Endometrial microvascular endothelial cells (primary cell): ENCODE data around the gene UBN1. TPM values are rescaled to one million over a fixed set of nuclear protein-coding genes. Genes with fewer than 3 reads are reported as not detected.

Experiments used
- in situ Hi-C: cut with HindIII; loops from 2 replicates; pipeline ENCODE4 v1.10.0; 2017; ENCODE audit warnings: low sequenced_read_pairs, low pct_unique_long_range_greater_than_20kb; ENCODE audit errors: inconsistent ontology term
- total RNA-seq: library from RNA; depleted of rRNA; stranded (reverse); fragments of >200 nt; gene quantifications from one replicate; pipeline ENCODE4 v1.2.3, GENCODE V29; 2015; ENCODE audit errors: inconsistent ontology term

The UBN1 gene
- total RNA-seq, 1 donor from 2014 or later: 28.2 TPM

DNA sequence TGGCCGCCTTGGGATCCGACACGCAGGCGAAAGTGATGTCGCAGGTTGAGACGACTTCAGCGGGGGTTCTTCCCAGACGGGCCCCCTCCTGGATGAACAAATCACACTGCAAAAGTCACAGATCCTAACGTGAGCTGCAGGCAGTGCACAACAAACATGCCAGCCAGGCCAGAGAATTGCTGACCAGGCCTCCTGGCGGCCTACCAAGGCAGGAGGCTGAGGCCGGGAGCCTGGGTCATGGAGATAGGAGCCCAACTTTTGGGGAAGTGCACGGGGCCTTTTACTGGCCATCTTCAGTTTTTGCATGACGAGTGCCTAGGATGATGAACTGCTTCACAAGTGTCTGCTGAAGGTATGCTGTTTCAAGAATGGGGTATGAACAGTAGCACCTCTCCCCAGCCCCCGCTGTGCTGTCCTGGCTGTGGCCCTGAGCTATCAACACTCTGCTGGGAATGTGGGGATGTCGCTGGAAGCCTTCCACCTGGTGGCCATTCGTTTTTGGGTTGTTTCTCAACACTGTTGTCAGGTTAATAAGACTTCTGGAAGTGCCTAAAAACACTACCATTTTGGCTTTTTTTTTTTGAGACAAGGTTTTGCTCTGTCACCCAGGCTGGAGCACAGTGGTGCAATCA, 32.6 kb upstream of the UBN1 start:
- in situ Hi-C loops: no loop called here

DNA sequence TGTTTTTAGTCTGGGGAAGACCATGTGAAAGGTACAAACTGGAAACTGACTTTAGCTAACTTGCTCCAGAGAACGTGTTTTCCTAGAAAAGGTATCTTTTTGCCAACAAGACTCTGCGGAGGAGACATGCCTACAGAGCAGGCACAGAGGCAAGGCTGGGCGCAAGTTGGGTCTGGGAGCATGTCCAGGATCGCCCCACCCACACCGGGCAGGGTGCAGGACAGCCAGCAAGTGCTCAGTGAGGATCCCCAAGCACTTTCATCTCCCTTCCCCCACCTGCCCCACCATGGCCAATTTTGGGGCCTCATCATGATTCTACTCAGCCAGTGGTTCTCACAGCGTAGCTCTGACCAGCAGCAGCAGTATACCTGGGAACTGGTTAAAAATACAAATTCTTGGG, 26.6 kb upstream of the UBN1 start:
- in situ Hi-C loops: no loop called here

DNA sequence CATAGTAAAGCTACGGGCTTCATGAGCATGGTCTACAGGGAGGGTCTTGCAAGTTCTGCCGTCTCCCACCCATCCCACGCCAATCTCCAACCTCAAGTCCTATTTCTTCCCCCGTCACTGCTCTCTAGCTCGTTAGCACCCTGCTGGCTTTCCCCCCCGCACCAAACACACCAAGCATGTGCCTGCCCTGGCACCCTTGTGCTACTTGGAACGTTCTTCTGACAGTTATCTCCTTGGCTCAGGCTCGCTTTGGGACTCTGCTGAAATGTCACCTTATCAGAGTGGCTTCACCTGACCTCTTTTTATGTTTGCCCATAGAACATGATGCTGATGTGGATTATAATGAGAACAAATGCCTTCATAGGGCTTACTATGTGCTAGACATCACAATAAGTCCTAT, 22.1 kb upstream of the UBN1 start:
- in situ Hi-C loops: no loop called here

DNA sequence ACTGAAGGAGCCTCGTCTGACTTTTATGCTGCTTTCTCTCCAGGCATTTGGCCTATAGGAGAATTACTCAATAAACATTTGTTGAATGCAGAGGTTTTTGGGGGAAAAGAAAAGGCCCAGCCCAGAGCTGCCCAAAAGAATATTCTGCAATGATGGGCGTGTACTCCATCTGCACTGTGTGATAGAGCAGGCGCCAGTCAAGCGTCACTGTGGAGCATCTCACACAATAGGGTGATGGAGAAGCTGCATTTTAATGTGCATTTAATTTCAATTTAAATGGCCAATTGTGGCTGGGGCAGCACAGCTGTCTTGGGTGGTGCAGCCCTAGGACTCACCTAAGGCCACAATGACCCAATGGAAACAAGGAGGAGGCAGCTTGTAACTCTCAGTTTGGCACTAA, 20.8 kb upstream of the UBN1 start:
- in situ Hi-C loops: no loop called here

DNA sequence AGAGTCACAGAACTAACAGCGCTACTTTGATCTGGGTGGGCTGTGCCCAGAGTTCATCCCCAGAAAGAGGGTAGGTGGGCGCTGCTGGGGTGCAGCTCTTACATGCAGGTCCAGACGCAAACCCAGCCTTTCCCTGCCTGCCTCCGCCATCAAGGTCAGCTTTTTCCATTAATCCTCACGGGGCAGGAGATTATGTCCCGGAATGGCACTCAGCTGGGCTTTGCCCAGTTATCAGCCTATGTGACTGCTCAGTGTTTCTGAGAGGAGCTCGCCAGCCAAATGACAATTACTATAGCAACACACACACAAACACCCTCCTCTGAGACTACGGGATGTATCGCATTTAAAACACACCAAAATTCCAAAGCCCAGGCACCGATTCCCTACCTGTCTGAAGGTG, 20.3 kb upstream of the UBN1 start:
- in situ Hi-C loops: no loop called here

DNA sequence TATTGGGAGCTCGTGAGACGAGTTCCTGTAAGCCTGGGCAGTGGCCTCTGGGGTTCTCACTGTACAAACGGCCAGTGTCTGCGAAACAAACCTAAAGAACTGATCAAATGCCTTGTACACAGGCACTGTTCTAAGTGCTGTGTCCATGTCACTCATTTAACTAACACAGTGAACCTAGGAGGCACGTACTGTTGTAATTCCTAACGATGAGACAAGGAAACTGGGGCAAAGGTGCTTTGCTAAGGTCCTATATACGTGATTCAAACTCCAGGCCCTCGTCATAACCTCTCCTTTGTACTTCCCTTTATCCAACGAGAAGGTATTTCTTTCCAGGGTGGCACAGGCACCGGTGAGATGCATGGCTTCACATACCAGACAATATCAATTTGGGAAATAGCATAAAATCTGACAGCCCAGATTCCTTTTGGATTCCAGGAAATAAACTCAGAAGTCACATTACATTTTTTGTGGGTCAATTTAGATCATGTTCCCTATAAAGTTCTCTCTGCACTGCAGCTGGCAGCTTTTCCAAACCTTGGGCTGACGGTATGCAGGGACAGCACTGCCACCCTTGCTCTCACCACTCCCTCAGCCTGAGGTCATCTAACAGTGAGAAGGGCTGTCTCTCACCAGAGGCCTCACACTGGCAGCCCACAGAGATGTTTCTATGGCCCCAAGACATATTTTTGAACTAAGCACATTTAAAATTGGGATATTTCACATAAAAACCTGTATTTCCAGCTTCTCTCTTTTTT, 18.5 kb upstream of the UBN1 start:
- in situ Hi-C loops: no loop called here

DNA sequence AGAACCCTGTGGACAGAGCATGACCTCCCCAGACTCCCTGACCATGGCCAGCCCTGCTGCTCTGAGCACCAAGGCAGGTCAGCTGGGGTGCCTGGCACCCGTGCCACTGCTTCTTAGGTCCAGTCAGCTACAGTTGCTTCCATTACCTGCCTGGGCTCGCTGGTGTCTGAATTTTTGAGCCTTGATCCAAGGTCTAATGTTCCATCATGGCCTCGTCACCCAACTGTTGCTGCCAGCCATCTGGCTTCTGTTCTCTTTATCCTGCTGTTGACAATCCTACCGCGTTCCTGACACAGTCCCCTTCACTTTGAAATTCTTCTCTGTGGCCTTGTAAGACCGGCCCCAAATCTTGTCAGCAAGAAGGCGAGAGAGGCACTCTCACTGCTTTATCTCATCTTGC, 16.9 kb upstream of the UBN1 start:
- in situ Hi-C loops: no loop called here

DNA sequence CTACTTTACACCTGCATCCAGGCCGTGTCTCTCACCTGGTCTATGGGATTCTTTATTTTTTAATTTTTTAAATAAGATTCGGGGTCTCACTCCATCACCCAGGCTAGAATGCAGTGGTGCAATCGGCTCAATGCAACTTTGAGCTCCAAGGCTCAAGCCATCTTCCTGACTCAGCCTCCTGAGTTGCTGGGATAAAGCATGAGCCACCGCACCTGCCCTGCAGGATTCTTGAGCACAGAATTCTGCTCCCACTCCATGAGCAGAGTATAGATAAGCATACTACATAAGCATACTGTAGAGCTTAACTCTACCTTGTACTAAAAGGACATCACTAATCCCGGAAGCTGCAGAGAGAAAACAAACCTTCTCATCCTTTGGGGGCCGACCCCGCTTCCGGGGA, 15.7 kb upstream of the UBN1 start:
- in situ Hi-C loops: no loop called here

DNA sequence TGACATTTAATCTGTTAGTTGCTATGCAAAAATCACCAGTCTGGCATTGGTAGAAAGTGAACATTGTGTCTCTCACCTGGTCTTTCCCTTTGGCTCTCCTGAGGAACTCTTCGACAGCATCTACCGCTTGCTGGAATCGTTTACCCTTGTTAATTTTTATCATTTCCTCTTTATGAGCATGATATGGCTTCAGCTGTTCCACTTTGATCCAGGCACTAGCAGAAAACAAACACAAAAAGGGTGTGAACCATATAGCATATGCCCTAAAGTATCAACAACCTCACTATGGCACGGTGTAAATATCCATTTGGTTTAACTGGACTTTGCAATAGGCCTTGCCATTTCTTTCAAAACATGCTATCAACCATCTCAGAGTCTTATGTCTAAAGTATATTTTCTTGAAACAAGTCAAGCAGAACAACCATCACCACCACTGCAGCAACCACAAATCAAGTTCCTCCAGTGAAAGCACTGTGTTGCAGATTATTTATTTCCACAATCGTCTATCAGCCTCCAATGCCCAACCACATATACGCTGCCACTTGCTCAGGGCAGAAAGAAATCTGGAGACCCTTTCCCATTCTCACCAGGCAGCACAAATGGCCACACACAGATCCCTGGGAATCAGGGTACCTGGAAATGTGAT, 14.5 kb upstream of the UBN1 start:
- in situ Hi-C loops: no loop called here

DNA sequence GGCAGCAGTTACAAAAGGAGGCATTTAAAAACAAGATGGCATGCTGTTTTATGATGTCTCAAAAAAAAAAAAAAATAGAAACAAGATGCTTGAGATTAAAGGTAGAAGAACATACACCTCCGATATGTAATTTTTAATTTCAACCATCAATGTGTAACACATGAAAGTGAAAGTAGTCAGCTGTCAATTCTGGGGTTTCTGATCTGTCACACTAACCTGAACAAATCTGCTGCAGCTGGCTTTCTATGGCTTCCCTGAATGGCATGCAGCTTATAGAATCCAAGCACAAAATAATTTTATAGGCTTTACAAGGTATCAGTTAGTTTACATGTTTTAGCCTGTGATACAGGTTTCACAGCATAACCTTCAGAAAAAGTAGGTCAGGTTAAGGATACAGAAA, 13.7 kb upstream of the UBN1 start:
- in situ Hi-C loops: no loop called here

DNA sequence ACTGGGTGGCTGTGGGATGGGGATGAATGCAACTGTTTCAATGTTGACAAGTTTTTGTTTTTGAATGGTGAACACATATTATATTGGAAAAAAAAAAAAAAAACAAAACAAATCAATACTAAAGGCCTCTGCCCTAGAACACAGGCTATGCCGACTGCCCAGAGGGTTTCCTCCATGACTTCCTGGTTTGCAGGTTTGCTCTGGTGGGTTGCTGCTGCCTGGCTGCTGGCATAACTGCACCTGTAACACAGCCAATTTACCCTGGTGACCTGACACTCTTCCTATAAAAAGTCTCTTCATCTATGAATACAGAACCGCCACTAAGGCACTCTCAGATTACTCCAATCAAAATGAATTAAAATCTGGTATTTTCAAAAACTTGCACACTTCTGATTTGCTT, 10.6 kb upstream of the UBN1 start:
- in situ Hi-C loops: no loop called here

DNA sequence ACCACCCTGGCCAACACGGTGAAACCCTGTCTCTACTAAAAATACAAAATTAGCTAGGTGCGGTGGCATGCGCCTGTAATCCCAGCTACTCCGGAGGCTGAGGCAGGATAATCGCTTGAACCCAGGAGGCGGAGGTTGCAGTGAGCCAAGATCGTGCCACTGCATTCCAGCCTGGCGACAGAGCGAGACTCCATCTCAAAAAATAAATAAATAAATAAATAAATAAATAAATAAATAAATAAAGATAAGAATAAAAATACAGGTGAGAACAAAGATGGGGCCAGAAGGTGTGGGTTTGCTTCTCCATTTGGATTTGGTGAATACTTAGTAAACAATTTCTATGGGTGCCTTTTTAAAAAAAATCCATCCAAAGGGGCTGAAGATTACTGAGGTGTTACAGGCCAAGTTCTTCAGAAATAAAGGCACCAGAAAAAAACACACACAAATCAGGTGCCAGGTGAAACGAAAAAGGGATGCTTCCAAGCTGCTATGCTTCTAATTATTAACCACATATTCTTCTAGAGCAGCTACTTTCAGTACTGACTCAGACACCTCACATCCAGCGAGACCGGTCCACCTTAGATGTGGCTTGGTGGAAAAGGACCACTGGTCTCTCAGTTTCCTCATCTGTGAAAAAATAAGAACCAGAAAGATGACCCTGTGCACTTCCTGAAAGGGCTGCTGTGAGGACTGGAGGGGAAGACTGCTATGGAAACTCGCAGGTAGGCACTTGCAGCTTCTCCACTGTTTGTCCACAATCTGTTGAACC, 9.4 kb upstream of the UBN1 start:
- in situ Hi-C loops: no loop called here

DNA sequence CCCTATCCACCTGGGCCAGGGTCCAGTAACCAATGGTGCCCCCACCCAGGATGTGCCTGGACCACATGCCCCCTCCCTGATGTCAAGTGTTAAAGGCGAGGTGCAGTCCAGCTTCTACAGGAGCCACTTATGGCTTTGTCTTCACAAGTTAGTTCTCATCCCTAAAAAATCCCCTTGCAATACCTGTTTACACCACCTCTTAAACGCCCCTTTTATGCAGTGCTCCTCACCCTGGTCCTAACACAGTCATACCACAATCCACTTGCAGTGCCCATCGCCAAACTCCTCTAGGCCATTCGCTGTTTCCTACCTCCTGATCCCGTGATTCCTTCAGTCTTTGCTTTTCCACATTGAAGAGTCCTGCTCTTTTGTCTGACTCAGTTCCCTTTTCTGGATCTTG, 7.3 kb upstream of the UBN1 start:
- in situ Hi-C loops: no loop called here

DNA sequence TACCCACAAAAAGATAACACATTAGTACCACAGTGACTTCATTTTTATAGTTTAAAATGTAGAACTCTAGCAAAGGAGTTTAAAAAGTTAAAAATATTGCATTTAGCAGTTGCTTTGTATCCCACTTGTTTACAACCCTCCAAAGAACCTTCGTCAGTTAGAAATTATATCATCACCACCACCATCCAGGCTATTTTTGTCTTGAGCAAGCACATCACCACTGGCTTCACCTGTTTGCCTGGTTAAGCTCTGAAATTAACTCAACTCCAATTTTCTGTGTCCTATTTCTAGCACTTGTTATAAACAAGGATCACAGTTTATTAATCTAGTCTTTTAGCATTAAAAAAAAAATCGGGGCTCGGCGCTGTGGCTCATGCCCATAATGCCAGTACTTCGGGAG, 6.3 kb upstream of the UBN1 start:
- in situ Hi-C loops: no loop called here

DNA sequence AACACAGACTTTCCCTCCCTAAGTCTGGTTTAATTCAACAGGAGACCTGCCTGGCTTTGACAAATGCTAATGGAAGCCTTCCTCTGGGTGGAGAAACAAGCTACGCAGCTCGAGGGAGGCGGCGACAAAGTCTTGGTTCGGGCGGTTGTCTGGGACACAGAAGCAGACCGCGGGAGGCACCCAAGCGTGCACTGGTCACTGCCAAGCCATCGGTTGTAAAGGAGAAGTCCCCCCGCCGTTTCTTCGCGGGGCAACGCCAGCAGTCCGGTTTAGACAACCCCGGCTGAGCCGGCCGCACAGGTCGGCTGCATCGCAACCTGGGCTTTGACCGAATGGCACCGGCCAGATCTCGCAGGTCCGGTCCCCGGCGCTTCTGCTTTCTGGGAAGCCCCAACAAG, 779 bp upstream of the UBN1 start:
- in situ Hi-C loops: no loop called here

DNA sequence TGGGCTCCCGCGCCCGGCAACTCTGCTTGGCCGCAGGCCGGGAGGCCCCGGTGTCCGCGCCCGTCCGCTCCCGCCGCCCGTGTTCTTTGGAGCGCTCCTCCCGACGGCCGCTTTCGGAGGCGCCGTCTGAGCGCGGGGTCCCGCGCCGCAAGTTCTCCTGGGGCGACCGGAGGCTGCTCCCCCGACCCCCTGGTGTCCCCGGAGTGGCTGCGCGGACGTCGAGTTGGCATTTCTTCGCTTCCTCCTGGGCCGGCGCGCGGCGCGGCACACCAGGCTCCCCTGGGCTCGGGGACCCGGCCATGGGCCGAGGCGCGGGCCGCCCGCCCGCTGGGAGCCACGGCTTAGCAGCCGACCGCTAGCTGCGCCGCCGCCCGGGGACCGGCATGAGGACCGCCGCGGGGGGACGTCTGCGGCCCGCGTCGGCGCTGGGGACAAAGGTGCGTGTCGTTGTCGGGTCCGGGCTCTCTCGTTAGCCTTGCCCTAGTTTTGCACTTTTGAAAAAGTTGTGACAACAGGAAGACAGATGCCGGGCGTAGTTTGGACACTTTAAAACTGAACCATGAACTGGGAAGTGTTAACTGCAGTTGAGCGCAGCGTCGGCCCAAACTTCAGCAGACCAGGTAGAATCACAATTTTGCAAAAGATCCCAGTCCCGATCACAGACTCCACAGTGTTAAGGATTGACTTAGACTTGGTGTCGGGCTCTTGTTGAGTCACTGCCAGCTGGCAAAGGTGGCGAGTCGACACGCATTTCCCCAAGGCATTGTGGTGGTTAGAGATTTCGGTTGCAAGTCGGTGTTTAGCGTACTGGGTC, 700 bp downstream of the UBN1 start:
- in situ Hi-C loops: no loop called here

DNA sequence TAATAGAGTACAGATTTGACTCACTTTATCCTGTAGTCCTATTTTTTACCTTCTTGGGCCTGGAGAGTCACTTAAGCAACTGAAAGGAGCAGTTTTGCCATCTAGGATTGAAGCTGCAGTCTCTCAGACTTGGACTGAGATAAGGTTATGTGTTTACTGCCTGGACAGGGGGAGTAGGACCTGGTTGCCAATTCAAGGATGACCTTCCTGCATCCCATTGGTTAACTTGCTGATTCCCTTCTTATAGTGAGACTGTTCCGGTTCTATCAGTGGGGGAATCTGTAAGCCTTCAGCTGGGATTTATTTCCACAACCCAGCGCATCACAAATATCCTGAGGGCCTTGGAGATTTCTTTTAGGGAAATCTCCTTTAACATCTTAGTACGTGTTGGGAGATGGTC, 2.9 kb downstream of the UBN1 start:
- in situ Hi-C loops: no loop called here

DNA sequence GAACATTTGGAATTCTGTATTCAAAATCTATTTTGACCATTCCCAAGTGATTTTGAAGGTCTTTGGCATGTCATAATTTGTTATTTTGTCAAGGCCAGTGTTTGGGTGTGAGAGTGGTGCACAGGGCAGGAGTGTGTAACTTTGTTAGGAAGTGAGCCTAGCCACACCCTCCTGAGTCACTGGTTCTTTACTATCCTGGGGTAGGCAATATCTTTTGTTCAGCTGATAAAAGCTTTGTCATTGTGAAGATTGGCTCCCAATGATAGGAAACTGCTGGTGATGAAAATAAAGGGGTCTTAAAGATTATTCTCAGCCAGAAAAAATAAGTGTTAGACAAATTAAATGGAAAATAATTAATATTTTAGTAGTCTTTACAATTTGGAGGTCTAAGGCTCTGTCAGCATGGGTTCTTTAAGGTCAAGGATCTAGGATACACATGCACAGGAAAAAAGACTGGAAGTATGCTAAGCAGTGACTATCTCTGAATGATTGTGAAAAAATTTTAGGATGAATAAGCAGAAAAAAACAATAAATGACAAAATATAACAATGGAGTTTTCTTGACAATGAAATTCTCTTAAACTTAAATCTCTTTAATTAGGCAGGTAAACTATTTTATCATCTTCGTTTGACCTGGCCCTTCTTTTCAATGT, 5.1 kb downstream of the UBN1 start:
- in situ Hi-C loops: no loop called here
